ENCODE measurements around the gene ABHD4. TPM values are rescaled to one million over a fixed set of nuclear protein-coding genes. Genes with fewer than 3 reads are reported as not detected.
"Not testable (repeated sequence)": the region's sequence is repeated elsewhere in the genome, so short reads cannot be mapped to it uniquely, and the experiment has no call there.

The ABHD4 gene
- total RNA-seq, 1 donor = 7.5 TPM

DNA sequence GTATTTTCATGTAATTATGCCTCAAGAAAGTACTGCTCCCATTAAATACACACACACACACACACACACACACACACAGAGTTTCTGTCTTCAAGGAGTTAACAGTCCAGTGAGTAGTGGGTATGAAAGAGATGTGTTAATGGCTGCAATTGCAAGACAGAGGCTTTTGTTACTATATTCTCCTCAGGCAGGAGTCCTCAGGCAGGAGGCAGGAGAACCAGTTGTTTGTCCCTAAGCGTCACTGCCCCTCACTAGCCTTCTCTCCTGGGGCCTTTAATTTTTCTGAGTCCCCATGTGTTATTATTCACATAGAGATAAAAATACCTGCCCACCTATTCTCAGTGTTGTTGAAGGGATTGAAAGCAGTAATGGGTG lies 40.3 kb upstream of the ABHD4 start:
- H3K4me1 ChIP-seq (ENCODE audit: insufficient read depth, low read length) = peaks cover 98% of the 10 kb centered on the region
- no peak overlapping the region for H3K4me3 ChIP-seq (ENCODE audit: low read length)
- no peaks in the 10 kb centered on the region for H3K27me3 ChIP-seq (ENCODE audit: insufficient read depth, low read length)
- no peaks in the 10 kb centered on the region for H3K9me3 ChIP-seq (ENCODE audit: low read depth, low read length)

DNA sequence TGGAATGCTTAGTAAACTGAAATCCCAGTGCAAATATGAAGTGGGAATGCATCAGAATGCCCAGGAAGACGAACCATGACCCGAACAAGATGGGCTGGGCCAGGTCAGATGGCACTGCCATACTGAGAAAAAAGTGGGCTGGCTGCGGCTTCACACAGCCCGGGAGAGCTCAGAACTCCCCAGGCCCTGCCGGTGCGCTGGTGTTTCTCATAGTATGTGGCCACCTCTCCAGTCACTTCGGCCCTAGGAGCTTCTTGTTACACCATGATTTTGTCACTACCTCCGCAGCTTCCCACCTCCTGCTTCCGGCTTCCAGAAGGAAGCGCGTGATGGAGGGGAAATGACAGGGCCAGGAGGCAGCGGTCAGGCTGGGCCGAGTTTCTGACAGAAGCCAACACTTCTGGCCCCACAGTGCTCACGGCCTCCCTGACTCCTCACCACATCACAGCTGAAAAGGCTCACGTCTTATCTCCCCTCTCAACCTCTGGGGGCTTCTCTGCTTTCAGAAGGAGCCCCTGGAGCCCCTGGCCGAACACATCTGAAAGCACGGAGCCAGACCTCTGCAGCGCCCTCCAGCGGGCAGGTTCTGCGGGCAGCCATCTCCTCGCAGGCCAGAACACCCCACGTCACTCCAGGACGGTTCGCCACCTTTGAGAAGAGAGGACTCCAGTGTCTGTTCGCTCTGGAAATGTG lies 39.7 kb upstream of the ABHD4 start:
- H3K4me3 ChIP-seq (ENCODE audit: low read length) = no peak overlapping the region
- no peaks in the 10 kb centered on the region for H3K9me3 ChIP-seq (ENCODE audit: low read depth, low read length)
- H3K4me1 ChIP-seq (ENCODE audit: insufficient read depth, low read length) = peaks cover 100% of the 10 kb centered on the region
- no peaks in the 10 kb centered on the region for H3K27me3 ChIP-seq (ENCODE audit: insufficient read depth, low read length)

DNA sequence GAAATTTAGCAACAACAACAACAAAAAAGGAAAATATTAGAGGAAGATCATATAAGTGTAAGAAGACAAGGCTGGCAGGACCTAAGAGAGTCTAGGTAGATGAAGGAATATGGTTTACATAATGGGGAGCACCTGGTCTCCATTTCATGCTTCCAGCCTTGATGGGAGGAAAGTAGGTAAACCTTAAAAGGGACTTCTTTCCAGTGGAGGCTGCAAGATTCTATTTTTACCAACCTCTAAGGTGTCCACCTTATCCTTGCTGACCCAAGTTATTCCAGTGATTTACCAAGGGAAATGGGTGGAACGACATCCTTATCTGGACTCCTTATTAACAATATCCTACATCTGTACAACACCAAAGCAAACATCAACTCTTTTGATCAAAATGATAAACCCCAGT lies 39.1 kb upstream of the ABHD4 start:
- peaks cover 100% of the 10 kb centered on the region for H3K4me1 ChIP-seq (ENCODE audit: insufficient read depth, low read length)
- H3K27me3 ChIP-seq (ENCODE audit: insufficient read depth, low read length) = no peaks in the 10 kb centered on the region
- no peaks in the 10 kb centered on the region for H3K9me3 ChIP-seq (ENCODE audit: low read depth, low read length)
- no peak overlapping the region for H3K4me3 ChIP-seq (ENCODE audit: low read length)

DNA sequence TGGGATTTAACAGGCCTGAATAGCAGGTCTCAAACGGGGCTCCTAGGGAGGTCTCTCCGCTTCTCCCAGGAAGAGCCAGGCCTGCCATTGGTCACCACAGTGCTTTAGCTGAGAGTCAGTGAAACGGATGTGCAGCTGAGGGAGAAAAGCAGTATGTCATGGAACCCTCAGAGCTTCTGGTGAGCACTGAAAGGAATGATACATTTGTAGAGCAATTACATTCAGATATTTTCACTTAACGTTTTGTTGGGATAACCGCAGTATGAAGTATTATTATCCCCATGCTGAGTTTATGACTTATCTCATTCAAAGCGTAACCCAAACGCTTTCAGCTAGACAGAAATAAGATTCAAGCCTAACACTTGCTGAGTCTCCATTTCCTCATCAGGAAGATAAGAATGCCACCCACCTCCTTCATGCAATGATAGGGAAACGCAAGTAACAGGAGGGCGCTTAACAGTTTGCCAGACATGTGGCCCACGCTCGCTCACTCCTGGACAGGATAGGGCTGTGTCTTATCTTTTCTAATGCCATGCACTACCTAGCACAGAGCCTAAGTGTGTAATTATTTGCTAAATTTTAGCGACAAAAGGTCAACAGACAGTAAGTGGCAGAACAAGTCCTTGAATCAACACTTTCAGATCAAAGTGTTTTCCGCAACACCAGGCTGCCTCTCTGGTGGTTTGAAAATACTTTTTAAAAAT lies 37.3 kb upstream of the ABHD4 start:
- Histone ChIP-seq H3K4me1 (ENCODE audit: insufficient read depth, low read length) (peaks cover 100% of the 10 kb centered on the region), H3K4me3 (ENCODE audit: low read length) (no peak overlapping the region), H3K9me3 (ENCODE audit: low read depth, low read length) (no peaks in the 10 kb centered on the region), H3K27me3 (ENCODE audit: insufficient read depth, low read length) (no peaks in the 10 kb centered on the region)

DNA sequence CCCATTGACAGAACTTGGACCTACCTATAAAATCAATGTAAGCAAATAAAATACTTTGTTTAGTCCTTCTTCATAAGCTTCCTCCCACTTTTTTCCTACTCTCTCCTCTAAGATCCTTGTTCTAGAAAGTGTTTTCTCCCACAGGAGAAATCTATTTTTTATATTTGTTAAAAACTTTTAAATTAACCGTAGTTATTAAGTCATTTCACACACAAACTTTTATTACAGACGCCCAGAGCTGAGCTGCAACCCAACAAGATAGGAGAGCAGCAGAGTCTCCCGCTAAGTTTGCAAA lies 36.8 kb upstream of the ABHD4 start:
- H3K4me3 ChIP-seq (ENCODE audit: low read length) = no peak overlapping the region
- H3K4me1 ChIP-seq (ENCODE audit: insufficient read depth, low read length) = peaks cover 100% of the 10 kb centered on the region
- H3K9me3 ChIP-seq (ENCODE audit: low read depth, low read length) = no peaks in the 10 kb centered on the region
- H3K27me3 ChIP-seq (ENCODE audit: insufficient read depth, low read length) = no peaks in the 10 kb centered on the region

DNA sequence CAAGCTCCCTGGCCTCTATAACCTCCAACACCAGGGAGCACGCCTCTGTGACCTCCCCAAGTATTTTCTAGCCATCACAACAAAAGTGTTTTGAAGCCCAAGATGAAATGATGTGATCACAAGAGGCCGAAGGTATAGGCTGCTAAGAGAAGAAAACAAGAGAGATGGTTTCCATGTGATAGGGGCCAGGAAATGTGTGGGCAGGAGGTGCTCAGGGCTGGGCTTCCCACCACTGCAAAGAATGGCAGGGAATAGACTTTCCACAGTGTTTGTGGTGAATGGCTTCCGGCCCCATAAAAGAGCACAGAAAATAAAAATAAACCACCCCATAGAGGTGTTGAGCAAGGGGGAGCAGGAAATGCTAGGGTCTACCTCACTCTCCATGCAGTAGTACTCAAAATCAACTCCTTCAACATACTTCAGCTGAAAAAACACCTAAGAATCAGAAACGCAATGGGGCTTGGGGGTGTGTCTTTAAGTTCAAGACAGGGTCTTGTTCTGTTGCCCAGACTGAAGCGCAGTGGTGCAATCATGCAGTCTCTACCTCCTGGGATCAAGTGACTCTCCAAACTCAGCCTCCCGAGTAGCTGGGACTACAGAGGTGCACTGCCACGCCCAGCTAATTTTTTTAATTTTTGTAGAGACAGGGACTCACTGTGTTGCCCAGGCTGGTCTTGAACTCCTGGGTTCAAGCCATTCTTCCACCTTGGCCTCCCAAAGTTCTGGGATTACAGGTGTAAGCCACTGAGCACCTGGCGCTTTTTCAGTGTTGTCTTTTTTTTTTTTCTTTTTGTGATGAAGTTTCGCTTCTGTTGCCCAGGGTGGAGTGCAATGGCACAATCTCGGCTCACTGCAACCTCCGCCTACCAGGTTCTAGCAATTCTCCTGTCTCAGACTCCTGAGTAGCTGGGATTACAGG lies 36.2 kb upstream of the ABHD4 start:
- H3K9me3 ChIP-seq (ENCODE audit: low read depth, low read length) = no peaks in the 10 kb centered on the region
- no peaks in the 10 kb centered on the region for H3K27me3 ChIP-seq (ENCODE audit: insufficient read depth, low read length)
- H3K4me1 ChIP-seq (ENCODE audit: insufficient read depth, low read length) = peaks cover 98% of the 10 kb centered on the region
- no peak overlapping the region for H3K4me3 ChIP-seq (ENCODE audit: low read length)

DNA sequence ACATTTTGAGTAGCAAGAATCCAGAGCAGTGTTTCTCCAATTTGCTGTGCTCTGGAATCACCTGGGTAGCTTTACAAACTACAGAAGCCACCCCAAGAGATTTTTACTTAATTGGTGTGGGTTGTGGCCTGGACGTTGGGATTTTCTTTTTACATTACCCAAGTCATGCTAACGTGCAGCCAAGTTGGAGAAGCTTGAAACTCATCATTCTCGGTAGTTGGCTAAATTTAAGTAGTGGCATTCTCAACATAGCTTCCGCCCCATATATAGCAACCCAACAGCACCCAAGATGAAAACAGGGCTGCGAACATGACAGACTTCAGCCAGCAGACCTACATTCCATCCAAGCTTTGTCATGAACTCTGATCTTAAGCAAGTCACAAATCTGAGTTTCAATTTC lies 34.1 kb upstream of the ABHD4 start:
- Histone ChIP-seq H3K4me3 (ENCODE audit: low read length) (no peak overlapping the region), H3K9me3 (ENCODE audit: low read depth, low read length) (no peaks in the 10 kb centered on the region), H3K4me1 (ENCODE audit: insufficient read depth, low read length) (peaks cover 96% of the 10 kb centered on the region), H3K27me3 (ENCODE audit: insufficient read depth, low read length) (no peaks in the 10 kb centered on the region)

DNA sequence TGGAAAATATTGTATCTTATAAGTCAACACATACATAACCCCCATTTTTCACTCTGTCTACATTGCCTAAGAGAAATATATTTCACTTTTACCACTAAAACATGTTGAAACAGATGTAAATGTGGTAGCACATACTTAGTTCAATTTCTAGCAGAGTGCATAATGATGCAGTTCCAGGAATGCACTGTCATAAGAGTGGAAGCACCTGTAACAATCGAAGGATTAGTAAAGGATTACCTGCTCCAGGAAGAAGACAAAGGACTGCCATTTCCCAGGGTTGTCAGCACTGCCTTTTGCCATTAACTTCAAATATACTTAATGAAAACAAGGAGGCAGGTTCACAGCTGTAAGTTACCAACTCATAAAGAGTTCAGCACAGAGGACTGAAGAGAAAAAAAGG lies 33.6 kb upstream of the ABHD4 start:
- no peaks in the 10 kb centered on the region for H3K27me3 ChIP-seq (ENCODE audit: insufficient read depth, low read length)

DNA sequence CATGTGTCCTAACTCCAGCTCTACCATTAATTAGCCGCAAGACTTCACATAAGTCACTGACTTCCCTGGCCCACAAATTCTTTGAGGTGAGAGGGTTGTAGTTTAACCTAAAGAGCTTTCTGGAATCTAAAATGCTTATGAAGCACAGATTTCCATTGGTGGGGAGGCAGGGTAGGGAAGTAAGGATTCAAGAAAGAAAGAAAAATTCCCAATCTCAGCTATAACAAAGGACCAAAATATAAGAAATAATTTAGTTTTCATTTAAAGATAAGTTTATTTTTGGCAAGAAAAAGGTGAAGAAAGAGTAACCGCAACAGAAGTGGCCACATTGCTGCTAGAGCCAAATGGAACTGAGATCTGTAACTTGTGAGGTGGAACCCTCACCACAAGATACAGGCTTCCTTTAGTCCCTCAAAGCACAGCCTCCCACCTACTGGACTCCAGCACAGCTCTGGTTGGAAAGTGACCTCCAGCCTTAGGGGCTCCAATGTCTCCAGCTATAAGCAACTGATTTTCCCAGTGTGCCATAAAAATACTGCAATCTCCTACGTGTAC lies 32.6 kb upstream of the ABHD4 start:
- Histone ChIP-seq H3K9me3 (ENCODE audit: low read depth, low read length) (no peaks in the 10 kb centered on the region), H3K4me1 (ENCODE audit: insufficient read depth, low read length) (peaks cover 96% of the 10 kb centered on the region), H3K4me3 (ENCODE audit: low read length) (no peak overlapping the region)

More for the DNA sequence above, 33.6 kb upstream of the ABHD4 start:
- H3K9me3 ChIP-seq (ENCODE audit: low read depth, low read length) = no peaks in the 10 kb centered on the region
- H3K4me1 ChIP-seq (ENCODE audit: insufficient read depth, low read length) = peaks cover 96% of the 10 kb centered on the region
- no peak overlapping the region for H3K4me3 ChIP-seq (ENCODE audit: low read length)

DNA sequence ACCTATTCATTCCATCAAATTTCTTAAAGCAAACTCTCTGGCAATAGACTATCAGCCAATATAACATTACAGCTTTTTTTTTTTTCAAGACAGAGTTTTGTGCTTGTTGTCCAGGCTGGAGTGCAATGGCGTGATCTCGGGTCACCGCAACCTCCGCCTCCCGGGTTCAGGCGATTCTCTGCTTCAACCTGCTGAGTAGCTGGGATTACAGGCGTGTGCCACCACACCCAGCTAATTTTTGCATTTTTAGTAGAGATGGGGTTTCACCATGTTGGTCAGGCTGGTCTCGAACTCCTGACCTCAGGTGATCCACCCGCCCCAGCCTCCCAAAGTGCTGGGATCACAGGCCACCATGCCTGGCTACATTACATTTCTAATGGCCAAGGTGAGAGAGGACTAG lies 31.8 kb upstream of the ABHD4 start:
- peaks cover 92% of the 10 kb centered on the region for H3K4me1 ChIP-seq (ENCODE audit: insufficient read depth, low read length)
- not testable (repeated sequence) for H3K4me3 ChIP-seq (ENCODE audit: low read length); H3K27me3 ChIP-seq (ENCODE audit: insufficient read depth, low read length); H3K9me3 ChIP-seq (ENCODE audit: low read depth, low read length)

More for the DNA sequence above, 32.6 kb upstream of the ABHD4 start:
- H3K27me3 ChIP-seq (ENCODE audit: insufficient read depth, low read length) = no peaks in the 10 kb centered on the region

DNA sequence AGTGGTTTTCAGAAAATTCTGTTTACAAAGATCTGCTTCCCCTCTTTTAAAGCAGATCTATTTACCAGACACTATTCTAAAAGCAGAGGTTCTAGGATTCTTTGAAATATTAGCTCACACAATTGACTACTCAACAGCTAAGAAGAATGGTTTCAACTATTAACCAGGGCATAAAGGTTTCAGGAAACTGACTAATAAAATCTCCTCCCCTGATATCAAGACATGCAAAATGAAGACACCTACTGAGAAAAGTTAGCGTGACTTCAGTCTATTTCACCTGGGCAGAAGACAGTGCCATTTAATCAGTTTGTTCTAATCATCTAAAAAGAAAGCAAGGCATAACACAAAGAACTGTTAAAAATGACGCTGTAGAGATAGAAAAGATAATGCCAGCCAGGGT lies 31.3 kb upstream of the ABHD4 start:
- peaks cover 87% of the 10 kb centered on the region for H3K4me1 ChIP-seq (ENCODE audit: insufficient read depth, low read length)
- H3K4me3 ChIP-seq (ENCODE audit: low read length) = no peak overlapping the region
- H3K9me3 ChIP-seq (ENCODE audit: low read depth, low read length) = no peaks in the 10 kb centered on the region
- H3K27me3 ChIP-seq (ENCODE audit: insufficient read depth, low read length) = no peaks in the 10 kb centered on the region

DNA sequence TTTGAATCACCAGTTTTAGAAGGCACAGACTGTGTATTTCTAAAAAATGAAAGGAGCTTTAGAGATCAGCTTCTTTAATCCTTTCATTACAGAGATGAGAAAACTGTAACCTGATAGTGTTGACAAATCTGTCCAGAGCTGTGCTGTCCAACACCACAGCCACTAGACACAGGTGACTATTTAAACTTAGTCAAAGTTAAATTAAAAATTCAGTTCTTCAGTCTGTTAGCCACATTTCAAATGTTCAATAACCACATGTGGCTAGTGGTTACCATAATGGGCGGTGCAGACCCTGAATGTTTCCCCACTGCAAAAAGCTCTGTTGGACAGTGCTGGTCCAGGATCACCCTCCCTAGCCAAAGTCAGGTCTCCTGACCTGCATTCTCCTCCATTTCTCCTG lies 30.7 kb upstream of the ABHD4 start:
- Histone ChIP-seq H3K9me3 (ENCODE audit: low read depth, low read length) (no peaks in the 10 kb centered on the region), H3K4me1 (ENCODE audit: insufficient read depth, low read length) (peaks cover 81% of the 10 kb centered on the region), H3K4me3 (ENCODE audit: low read length) (no peak overlapping the region), H3K27me3 (ENCODE audit: insufficient read depth, low read length) (no peaks in the 10 kb centered on the region)

DNA sequence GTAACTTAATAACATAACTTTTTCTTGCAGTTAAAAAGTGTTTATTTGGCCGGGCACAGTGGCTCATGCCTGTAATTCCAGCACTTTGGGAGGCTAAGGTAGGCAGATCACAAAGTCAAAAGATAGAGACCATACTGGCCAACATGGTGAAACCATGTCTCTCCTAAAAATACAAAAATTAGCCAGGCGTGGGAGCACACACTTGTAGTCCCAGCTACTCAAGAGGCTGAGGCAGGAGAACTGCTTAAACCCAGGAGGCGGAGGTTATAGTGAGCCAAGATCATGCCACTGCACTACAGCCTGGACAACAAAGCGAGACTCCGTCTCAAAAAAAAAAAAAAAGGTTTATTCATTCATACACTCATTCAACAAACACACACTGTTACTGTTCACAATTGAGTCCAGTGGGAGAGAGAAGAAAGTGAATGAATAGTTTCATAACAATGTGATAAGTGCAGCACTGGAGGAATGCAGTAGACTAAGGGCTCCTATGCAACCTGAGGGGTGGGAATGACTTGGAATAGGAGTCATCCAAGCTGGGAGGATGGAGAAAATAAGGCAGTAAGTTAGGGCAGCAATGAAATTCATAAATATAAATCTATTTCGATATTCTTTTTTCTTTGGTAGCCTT lies 28.9 kb upstream of the ABHD4 start:
- no peaks in the 10 kb centered on the region for H3K9me3 ChIP-seq (ENCODE audit: low read depth, low read length)
- H3K27me3 ChIP-seq (ENCODE audit: insufficient read depth, low read length) = no peaks in the 10 kb centered on the region
- no peak overlapping the region for H3K4me3 ChIP-seq (ENCODE audit: low read length)
- H3K4me1 ChIP-seq (ENCODE audit: insufficient read depth, low read length) = peaks cover 63% of the 10 kb centered on the region

DNA sequence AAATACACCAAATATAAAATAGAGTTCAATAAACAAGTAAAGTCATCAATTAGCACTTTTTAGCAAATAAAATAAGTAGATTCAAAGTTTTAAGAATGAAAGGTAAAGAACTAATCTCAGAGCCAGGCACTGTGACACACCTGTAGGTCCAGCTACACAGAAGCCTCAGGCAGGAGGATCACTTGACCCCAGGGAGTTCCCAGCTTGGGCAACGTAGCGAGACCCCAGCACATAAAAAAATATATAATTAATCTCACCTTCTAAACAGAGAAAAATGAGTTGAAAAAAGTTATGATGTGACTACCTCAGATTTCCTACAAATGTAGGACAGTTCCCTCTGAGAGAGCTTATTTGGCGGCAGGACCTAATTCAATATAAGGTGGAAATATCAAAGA lies 28.4 kb upstream of the ABHD4 start:
- H3K27me3 ChIP-seq (ENCODE audit: insufficient read depth, low read length) = no peaks in the 10 kb centered on the region
- H3K4me1 ChIP-seq (ENCODE audit: insufficient read depth, low read length) = peaks cover 58% of the 10 kb centered on the region
- H3K9me3 ChIP-seq (ENCODE audit: low read depth, low read length) = no peaks in the 10 kb centered on the region
- peak overlapping the region; percentile 23 for H3K4me3 ChIP-seq (ENCODE audit: low read length)
